PC-9 (cell line): ENCODE data around the gene CLEC12A. TPM values are rescaled to one million over a fixed set of nuclear protein-coding genes. Genes with fewer than 3 reads are reported as not detected.
"Not testable (repeated sequence)": the region's sequence is repeated elsewhere in the genome, so short reads cannot be mapped to it uniquely, and the experiment has no call there.

Experiments
- BruUV-seq: library from RNA; stranded (reverse); fragments of 400-500 nt; replicated peaks from 2 replicates; lab custom pipeline; 2021; lab: Mats Ljungman, UMichigan
- CTCF ChIA-PET: fragments of 300-600 bp; sonication (Branson Sonifier 250); formaldehyde crosslinking; loops from one replicate; lab custom pipeline; 2022; ENCODE audit warnings: antibody characterized with exemption; lab: Charles Lee
- POLR2A ChIA-PET: fragments of 300-600 bp; sonication (Branson Sonifier 250); formaldehyde crosslinking; loops from one replicate; lab custom pipeline; 2022; ENCODE audit warnings: antibody characterized with exemption; ENCODE audit not compliant: unreplicated experiment; lab: Charles Lee
- DNase-seq, 2 experiments: peaks; one replicate each; pipeline versions ENCODE4 v3.0.0 to v3.0.0-alpha.2; 2015 to 2022; ENCODE audit warnings: mixed read lengths in 1 of 2
- H2AFZ ChIP-seq: fragments of 200-600 bp; sonication (generic); 2 replicates; pipeline ENCODE4 v1.8.1; 2017; ENCODE audit warnings: antibody characterized with exemption
- H3F3A ChIP-seq: fragments of 200-600 bp; sonication (generic); 2 replicates; pipeline ENCODE4 v1.8.1; 2017; ENCODE audit warnings: antibody characterized with exemption, mild to moderate bottlenecking, low read depth; ENCODE audit not compliant: insufficient read depth
- H3K27ac ChIP-seq: fragments of 200-600 bp; sonication (generic); 2 replicates; pipeline ENCODE4 v1.6.1; 2016; ENCODE audit warnings: mixed run types
- H3K27me3 ChIP-seq: fragments of 200-600 bp; sonication (generic); 2 replicates; pipeline ENCODE4 v1.6.1; 2016; ENCODE audit warnings: low read depth, mixed run types; ENCODE audit not compliant: insufficient read depth
- H3K36me3 ChIP-seq: fragments of 200-600 bp; sonication (generic); 2 replicates; pipeline ENCODE4 v1.6.1; 2016; ENCODE audit warnings: low read depth, mixed run types
- H3K4me1 ChIP-seq: fragments of 200-600 bp; sonication (generic); replicated peaks from 2 replicates; pipeline ENCODE4 v1.6.1; 2016; ENCODE audit warnings: mixed run types; ENCODE audit not compliant: insufficient read depth
- H3K4me2 ChIP-seq: fragments of 200-600 bp; sonication (generic); 2 replicates; pipeline ENCODE4 v1.6.1; 2017; ENCODE audit warnings: mixed run types
- H3K4me3 ChIP-seq: fragments of 200-600 bp; sonication (generic); 2 replicates; pipeline ENCODE4 v1.6.1; 2016; ENCODE audit warnings: mixed run types
- H3K79me2 ChIP-seq: fragments of 200-600 bp; sonication (generic); 2 replicates; pipeline ENCODE4 v1.6.1; 2017; ENCODE audit warnings: low read depth, mixed run types
- H3K9me2 ChIP-seq: fragments of 200-600 bp; sonication (generic); 2 replicates; pipeline ENCODE4 v1.8.1; 2017; ENCODE audit warnings: mild to moderate bottlenecking; ENCODE audit not compliant: insufficient read depth
- H3K9me3 ChIP-seq: fragments of 200-600 bp; sonication (generic); 2 replicates; pipeline ENCODE4 v1.8.1; 2016; ENCODE audit warnings: low read depth; ENCODE audit not compliant: insufficient read depth
- H4K20me1 ChIP-seq: fragments of 200-600 bp; sonication (generic); 2 replicates; pipeline ENCODE4 v1.8.1; 2017; ENCODE audit not compliant: insufficient read depth
- CTCF ChIP-seq: fragments of 200-600 bp; sonication (generic); conservative IDR thresholded peaks from 2 replicates; pipeline ENCODE4 v1.6.1; 2017; ENCODE audit warnings: mixed run types, antibody characterized with exemption, mild to moderate bottlenecking, moderate library complexity
- EZH2 ChIP-seq: fragments of 200-600 bp; sonication (generic); IDR thresholded peaks from 2 replicates; pipeline ENCODE4 v1.8.0; 2017; ENCODE audit warnings: antibody characterized with exemption, low read depth
- intact Hi-C: fragments of 100-400 bp; cut with micrococcal nuclease; formaldehyde crosslinking; loops from one replicate; pipeline ENCODE4 v1.10.0; 2022; ENCODE audit not compliant: unreplicated experiment
- total RNA-seq: library from RNA; stranded (reverse); gene quantifications from 2 replicates; pipeline ENCODE4 v1.2.3, GENCODE V29; 2021

CLEC12A gene
- total RNA-seq, 1 experiment from 2014 or later = 0.55 TPM

- Histone ChIP-seq H3K36me3 (no peaks in the 10 kb centered on the region), H3K27me3 (no peaks in the 10 kb centered on the region), H3F3A (no peaks in the 10 kb centered on the region), H3K4me1 (no peaks in the 10 kb centered on the region), H4K20me1 (no peaks in the 10 kb centered on the region), H3K27ac (no peak overlapping the region), H3K79me2 (no peaks in the 10 kb centered on the region), H2AFZ (no peak overlapping the region), H3K9me2 (no peaks in the 10 kb centered on the region), H3K4me2 (no peak overlapping the region), H3K4me3 (no peak overlapping the region), H3K9me3 (no peaks in the 10 kb centered on the region)
- TF ChIP-seq CTCF = no peak
- no peak for TF ChIP-seq EZH2
- no peak for DNase-seq
- ChIA-PET POLR2A (no interaction called here), CTCF (no interaction called here)
- intact Hi-C loops = no loop called here
- no TSS peak for BruUV-seq
Measured at GRCh38 chr12:9948606-9949296, 22.5 kb upstream of the CLEC12A start.

- no peaks in the 10 kb centered on the region for H4K20me1 ChIP-seq
- no peaks in the 10 kb centered on the region for H3K4me1 ChIP-seq
- H3F3A ChIP-seq = no peaks in the 10 kb centered on the region
- H3K9me2 ChIP-seq = no peaks in the 10 kb centered on the region
- POLR2A ChIA-PET = no interaction called here
- H3K27ac ChIP-seq = no peak overlapping the region
- intact Hi-C loops = no loop called here
- H3K36me3 ChIP-seq = no peaks in the 10 kb centered on the region
- H3K9me3 ChIP-seq = no peaks in the 10 kb centered on the region
- CTCF ChIA-PET = no interaction called here
- H3K4me2 ChIP-seq = no peak overlapping the region
- H3K27me3 ChIP-seq = no peaks in the 10 kb centered on the region
- no peak overlapping the region for H3K4me3 ChIP-seq
- DNase-seq = no peak
- no TSS peak for BruUV-seq
- H3K79me2 ChIP-seq = no peaks in the 10 kb centered on the region
- H2AFZ ChIP-seq = peak overlapping the region; percentile 8; the same call in 1 of the 2 replicates
- no peak for TF ChIP-seq CTCF
Measured at GRCh38 chr12:9951026-9951675, 20.1 kb upstream of the CLEC12A start.

GRCh38 chr12:9952954-9953729, 18.1 kb upstream of the CLEC12A start:
- H3K27me3 ChIP-seq, H3K27ac ChIP-seq, CTCF ChIA-PET, H3K9me3 ChIP-seq, H3K4me1 ChIP-seq, H3K36me3 ChIP-seq, H4K20me1 ChIP-seq, BruUV-seq, H2AFZ ChIP-seq, H3F3A ChIP-seq, DNase-seq, POLR2A ChIA-PET, H3K4me3 ChIP-seq, H3K79me2 ChIP-seq, H3K4me2 ChIP-seq, intact Hi-C loops, H3K9me2 ChIP-seq: not testable (repeated sequence)
